Measurements from ENCODE around the gene DDR2. TPM values are rescaled to one million over a fixed set of nuclear protein-coding genes. Genes with fewer than 3 reads are reported as not detected.

Gene DDR2
- polyA plus RNA-seq, 3 donors, result 0.07 TPM; not detected in 2

DNA sequence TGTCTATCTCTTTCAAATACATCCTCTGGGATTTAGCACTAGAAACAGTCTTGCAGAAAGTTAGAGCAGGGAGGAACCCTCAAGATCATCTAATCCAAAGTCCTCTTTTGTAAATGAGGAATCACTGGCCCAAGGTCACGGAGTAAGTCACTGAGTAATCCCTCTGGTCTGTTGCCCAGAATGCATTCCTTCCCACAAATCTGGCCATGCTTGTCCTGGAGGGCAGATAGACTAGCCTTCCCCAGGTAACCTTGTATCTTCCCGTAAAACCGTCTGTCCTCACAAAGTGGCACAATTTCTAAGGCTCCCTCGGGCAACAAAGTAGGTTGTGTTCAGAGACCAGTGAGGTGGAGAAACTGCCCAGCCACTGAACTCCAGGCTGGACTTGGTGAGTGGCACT is 46.2 kb downstream of the DDR2 start:
- H3K4me1 Mint-ChIP-seq, result no peaks in the 10 kb centered on the region
- intact Hi-C loops (cut with micrococcal nuclease), result no loop called here
- no peak overlapping the region for H3K4me2 ChIP-seq (replicated peaks; ENCODE audit: extremely low read depth, low read length, poor library complexity, severe bottlenecking)

DNA sequence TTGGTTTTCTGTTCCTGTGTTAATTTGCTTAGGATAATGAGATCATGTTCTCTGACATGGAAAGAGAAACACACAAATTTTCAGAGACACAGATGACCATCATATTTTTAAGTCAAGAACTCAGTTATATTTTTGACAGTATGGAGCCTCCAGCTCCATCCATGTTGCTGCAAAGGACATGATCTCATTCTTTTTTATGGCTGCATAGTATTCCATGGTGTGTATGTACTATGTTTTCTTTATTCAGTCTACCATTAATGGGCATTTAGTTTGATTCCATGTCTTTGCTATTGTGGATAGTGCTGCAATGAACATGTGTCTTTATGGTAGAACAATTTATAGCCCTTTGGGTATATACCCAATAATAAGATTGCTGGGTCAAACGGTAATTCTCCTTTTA is 47.0 kb downstream of the DDR2 start:
- Mint-ChIP-seq H3K4me3 (no peak overlapping the region), H3K27ac (no peak overlapping the region), H3K27me3 (ENCODE audit: low read depth in 3 of 3) (peaks cover 0 to 2% (median 2%) of the 10 kb centered on the region in 3 donors), H3K9me3 (peaks cover 0 to 7% (median 0%) of the 10 kb centered on the region in 7 donors), H3K4me1 (no peaks in the 10 kb centered on the region), H3K36me3 (no peaks in the 10 kb centered on the region)
- Histone ChIP-seq H3K27ac (ENCODE audit: low read depth in 1 of 2, low read length in 2 of 2) (no peak overlapping the region), H3K27me3 (ENCODE audit: control insufficient read depth in 2 of 2, insufficient read depth in 2 of 2, low read length in 2 of 2) (no peaks in the 10 kb centered on the region), H3K4me2 (replicated peaks; ENCODE audit: extremely low read depth, low read length, poor library complexity, severe bottlenecking) (no peak overlapping the region), H2AFZ (ENCODE audit: insufficient read depth, low read depth, low read length, poor library complexity, severe bottlenecking) (no peak overlapping the region), H3K4me1 (ENCODE audit: control insufficient read depth in 1 of 2, insufficient read depth in 2 of 2, low read length in 2 of 2) (no peaks in the 10 kb centered on the region), H3K79me2 (ENCODE audit: insufficient read depth, low read length) (no peaks in the 10 kb centered on the region), H3K9ac (ENCODE audit: insufficient read depth, low read length, poor library complexity, severe bottlenecking) (no peak overlapping the region), H4K20me1 (ENCODE audit: insufficient read depth, low read length) (no peaks in the 10 kb centered on the region), H3K4me3 (replicated peaks in 1 of 3; ENCODE audit: low read depth in 2 of 3, low read length in 3 of 3) (no peak overlapping the region), H3K36me3 (replicated peaks in 1 of 2; ENCODE audit: control insufficient read depth in 1 of 2, insufficient read depth in 2 of 2, low read length in 2 of 2) (no peaks in the 10 kb centered on the region), H3K9me3 (replicated peaks in 1 of 2; ENCODE audit: control insufficient read depth in 1 of 2, insufficient read depth in 1 of 2, low read length in 2 of 2) (no peaks in the 10 kb centered on the region)
- no peak for DNase-seq
- WGBS (ENCODE audit: insufficient coverage), result no CpG with 5 or more reads among the region's 1 CpG
- TF ChIP-seq, protein P1, sequence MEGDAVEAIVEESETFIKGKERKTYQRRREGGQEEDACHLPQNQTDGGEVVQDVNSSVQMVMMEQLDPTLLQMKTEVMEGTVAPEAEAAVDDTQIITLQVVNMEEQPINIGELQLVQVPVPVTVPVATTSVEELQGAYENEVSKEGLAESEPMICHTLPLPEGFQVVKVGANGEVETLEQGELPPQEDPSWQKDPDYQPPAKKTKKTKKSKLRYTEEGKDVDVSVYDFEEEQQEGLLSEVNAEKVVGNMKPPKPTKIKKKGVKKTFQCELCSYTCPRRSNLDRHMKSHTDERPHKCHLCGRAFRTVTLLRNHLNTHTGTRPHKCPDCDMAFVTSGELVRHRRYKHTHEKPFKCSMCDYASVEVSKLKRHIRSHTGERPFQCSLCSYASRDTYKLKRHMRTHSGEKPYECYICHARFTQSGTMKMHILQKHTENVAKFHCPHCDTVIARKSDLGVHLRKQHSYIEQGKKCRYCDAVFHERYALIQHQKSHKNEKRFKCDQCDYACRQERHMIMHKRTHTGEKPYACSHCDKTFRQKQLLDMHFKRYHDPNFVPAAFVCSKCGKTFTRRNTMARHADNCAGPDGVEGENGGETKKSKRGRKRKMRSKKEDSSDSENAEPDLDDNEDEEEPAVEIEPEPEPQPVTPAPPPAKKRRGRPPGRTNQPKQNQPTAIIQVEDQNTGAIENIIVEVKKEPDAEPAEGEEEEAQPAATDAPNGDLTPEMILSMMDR (IDR thresholded peaks at IDR 0.05), result no peak
- intact Hi-C loops (cut with micrococcal nuclease), result no loop called here

More for the DNA sequence above, 46.2 kb downstream of the DDR2 start:
- Histone ChIP-seq H3K79me2 (ENCODE audit: insufficient read depth, low read length) (no peaks in the 10 kb centered on the region), H3K36me3 (replicated peaks in 1 of 2; ENCODE audit: control insufficient read depth in 1 of 2, insufficient read depth in 2 of 2, low read length in 2 of 2) (no peaks in the 10 kb centered on the region), H3K27me3 (ENCODE audit: control insufficient read depth in 2 of 2, insufficient read depth in 2 of 2, low read length in 2 of 2) (no peaks in the 10 kb centered on the region), H3K27ac (ENCODE audit: low read depth in 1 of 2, low read length in 2 of 2) (no peak overlapping the region), H3K9ac (ENCODE audit: insufficient read depth, low read length, poor library complexity, severe bottlenecking) (no peak overlapping the region), H3K4me3 (replicated peaks in 1 of 3; ENCODE audit: low read depth in 2 of 3, low read length in 3 of 3) (no peak overlapping the region), H4K20me1 (ENCODE audit: insufficient read depth, low read length) (no peaks in the 10 kb centered on the region), H2AFZ (ENCODE audit: insufficient read depth, low read depth, low read length, poor library complexity, severe bottlenecking) (no peak overlapping the region), H3K4me1 (ENCODE audit: control insufficient read depth in 1 of 2, insufficient read depth in 2 of 2, low read length in 2 of 2) (no peaks in the 10 kb centered on the region), H3K9me3 (replicated peaks in 1 of 2; ENCODE audit: control insufficient read depth in 1 of 2, insufficient read depth in 1 of 2, low read length in 2 of 2) (no peaks in the 10 kb centered on the region)
- Mint-ChIP-seq H3K9me3 (peaks cover 0 to 9% (median 0%) of the 10 kb centered on the region in 7 donors), H3K4me3 (no peak overlapping the region), H3K27ac (no peak overlapping the region), H3K36me3 (no peaks in the 10 kb centered on the region), H3K27me3 (ENCODE audit: low read depth in 3 of 3) (peaks cover 0 to 2% (median 2%) of the 10 kb centered on the region in 3 donors)
- 91% methylated on average over 4 of the region's 4 CpGs for WGBS (ENCODE audit: insufficient coverage)
- TF ChIP-seq, protein P1 (IDR thresholded peaks at IDR 0.05), result no peak
- DNase-seq, result no peak

Measured in CD14-positive monocyte (primary cell).